GM23248 (cell line): ENCODE data around the gene SERPIND1. TPM values are rescaled to one million over a fixed set of nuclear protein-coding genes. Genes with fewer than 3 reads are reported as not detected.
"Not testable (repeated sequence)": the region's sequence is repeated elsewhere in the genome, so short reads cannot be mapped to it uniquely, and the experiment has no call there.

Experiments
- DNase-seq: peaks from one replicate; pipeline ENCODE4 v3.0.0-alpha.2; 2015
- H2AFZ ChIP-seq: fragments of 200-600 bp; sonication (generic); 2 replicates; pipeline ENCODE4 v1.6.1; 2016; ENCODE audit warnings: antibody characterized with exemption
- H3F3A ChIP-seq: fragments of 200-600 bp; sonication (generic); 2 replicates; pipeline ENCODE4 v1.6.1; 2016; ENCODE audit warnings: mild to moderate bottlenecking, antibody characterized with exemption, mixed run types; ENCODE audit not compliant: insufficient read depth
- H3K27ac ChIP-seq: fragments of 200-600 bp; sonication (generic); 2 replicates; pipeline ENCODE4 v1.5.1; 2016; ENCODE audit warnings: mild to moderate bottlenecking
- H3K27me3 ChIP-seq: fragments of 200-600 bp; sonication (generic); replicated peaks from 2 replicates; pipeline ENCODE4 v1.6.1; 2016; ENCODE audit warnings: mild to moderate bottlenecking; ENCODE audit not compliant: insufficient read depth
- H3K36me3 ChIP-seq: fragments of 200-600 bp; sonication (generic); 2 replicates; pipeline ENCODE4 v1.6.1; 2016; ENCODE audit warnings: low read depth, mild to moderate bottlenecking
- H3K4me1 ChIP-seq: fragments of 200-600 bp; sonication (generic); 2 replicates; pipeline ENCODE4 v1.6.1; 2016; ENCODE audit warnings: mild to moderate bottlenecking; ENCODE audit not compliant: insufficient read depth
- H3K4me2 ChIP-seq: fragments of 200-600 bp; sonication (generic); one replicate; pipeline ENCODE4 v1.6.1; 2016; ENCODE audit warnings: mild to moderate bottlenecking; ENCODE audit not compliant: unreplicated experiment
- H3K4me3 ChIP-seq: fragments of 200-600 bp; sonication (generic); 2 replicates; pipeline ENCODE4 v1.5.1; 2016; ENCODE audit warnings: mild to moderate bottlenecking
- H3K79me2 ChIP-seq: fragments of 200-600 bp; sonication (generic); 2 replicates; pipeline ENCODE4 v1.6.1; 2016; ENCODE audit warnings: mild to moderate bottlenecking; ENCODE audit not compliant: insufficient read depth
- H3K9ac ChIP-seq: fragments of 200-600 bp; sonication (generic); 2 replicates; pipeline ENCODE4 v1.6.1; 2016; ENCODE audit warnings: mild to moderate bottlenecking
- H3K9me2 ChIP-seq: fragments of 200-600 bp; sonication (generic); 2 replicates; pipeline ENCODE4 v1.6.1; 2016; ENCODE audit warnings: mixed run types, mild to moderate bottlenecking, moderate library complexity; ENCODE audit not compliant: insufficient read depth
- H3K9me3 ChIP-seq: fragments of 200-600 bp; sonication (generic); one replicate; pipeline ENCODE4 v1.6.1; 2017; ENCODE audit warnings: low read depth
- H4K20me1 ChIP-seq: fragments of 200-600 bp; sonication (generic); 2 replicates; pipeline ENCODE4 v1.6.0; 2016; ENCODE audit not compliant: insufficient read depth
- EZH2 ChIP-seq: fragments of 200-600 bp; sonication (generic); IDR thresholded peaks from 2 replicates; pipeline ENCODE4 v1.6.1; 2018; ENCODE audit warnings: antibody characterized with exemption, mild to moderate bottlenecking; ENCODE audit not compliant: insufficient read depth, poor library complexity, severe bottlenecking
- EZH2phosphoT487 ChIP-seq: fragments of 200-600 bp; sonication (generic); IDR thresholded peaks from 2 replicates; pipeline ENCODE4 v1.6.1; 2018; ENCODE audit warnings: antibody characterized with exemption, moderate library complexity, mild to moderate bottlenecking, low read depth; ENCODE audit not compliant: insufficient read depth
- WGBS, 2 experiments: methylation state at CpG; one replicate each; pipeline ENCODE4 v1.1.6; 2015 to 2017; ENCODE audit warnings: low lambda C conversion rate in 2 of 2, low coverage in 1 of 2; ENCODE audit errors: missing lambda C conversion rate in 2 of 2; 5-methylcytosine and 5-hydroxymethylcytosine counted together
- in situ Hi-C: fragments of 300-500 bp; cut with MboI; formaldehyde crosslinking; loops from 2 replicates; pipeline ENCODE4 v1.15.0; 2020
- polyA plus RNA-seq: library from polyadenylated mRNA; unstranded; fragments of >200 nt; fragmentation: Nextera tagmentation; extraction: Ambion mirVana; gene quantifications from 2 replicates; pipeline ENCODE4 v1.2.1, GENCODE V29; 2016
- total RNA-seq: library from RNA; depleted of rRNA; stranded (reverse); fragments of >200 nt; shearing (Covaris generic); gene quantifications from 2 replicates; pipeline ENCODE4 v1.2.3, GENCODE V29; 2014

SERPIND1 gene
- total and polyA plus RNA-seq, 2 experiments from 2014 or later, result 0.26 TPM; not detected in 1

- in situ Hi-C loops, result no loop called here
- no peak for TF ChIP-seq EZH2
- TF ChIP-seq EZH2phosphoT487, result no peak
- WGBS, 2 experiments, result 90 to 92% methylated on average over 10 of the region's 10 CpGs
Measured at GRCh38 chr22:20728523-20729190, 45.3 kb upstream of the SERPIND1 start.

GRCh38 chr22:20729194-20729593 is 44.7 kb upstream of the SERPIND1 start:
- no peaks in the 10 kb centered on the region for H3F3A ChIP-seq
- H2AFZ ChIP-seq, result no peak overlapping the region
- H3K9ac ChIP-seq, result no peak overlapping the region
- no peak overlapping the region for H3K27ac ChIP-seq
- in situ Hi-C loops, result no loop called here
- H3K9me3 ChIP-seq, result no peaks in the 10 kb centered on the region
- H3K27me3 ChIP-seq, result no peaks in the 10 kb centered on the region
- H3K9me2 ChIP-seq, result no peaks in the 10 kb centered on the region
- H3K36me3 ChIP-seq, result no peaks in the 10 kb centered on the region
- 91 to 97% methylated on average over 13 of the region's 13 CpGs for WGBS, 2 experiments
- no peak for DNase-seq
- TF ChIP-seq EZH2phosphoT487 (no peak), EZH2 (no peak)
- no peak overlapping the region for H3K4me3 ChIP-seq
- no peaks in the 10 kb centered on the region for H4K20me1 ChIP-seq
- no peaks in the 10 kb centered on the region for H3K79me2 ChIP-seq
- H3K4me2 ChIP-seq, result no peak overlapping the region
- no peaks in the 10 kb centered on the region for H3K4me1 ChIP-seq

More at GRCh38 chr22:20728523-20729190, 45.3 kb upstream of the SERPIND1 start:
- Histone ChIP-seq H3K4me1 (no peaks in the 10 kb centered on the region), H3K4me3 (no peak overlapping the region), H3K9ac (no peak overlapping the region), H3K36me3 (no peaks in the 10 kb centered on the region), H4K20me1 (no peaks in the 10 kb centered on the region), H3K79me2 (no peaks in the 10 kb centered on the region), H3K4me2 (no peak overlapping the region), H3K9me3 (no peaks in the 10 kb centered on the region), H3K27ac (no peak overlapping the region), H3F3A (no peaks in the 10 kb centered on the region), H3K27me3 (no peaks in the 10 kb centered on the region), H3K9me2 (no peaks in the 10 kb centered on the region), H2AFZ (no peak overlapping the region)
- DNase-seq, result no peak

- H3K4me3 ChIP-seq, H3K9me2 ChIP-seq, H3K27ac ChIP-seq, H3F3A ChIP-seq, H2AFZ ChIP-seq, DNase-seq, H3K79me2 ChIP-seq, H3K36me3 ChIP-seq, H3K9me3 ChIP-seq, H3K4me2 ChIP-seq, in situ Hi-C loops, H3K9ac ChIP-seq, H4K20me1 ChIP-seq, H3K4me1 ChIP-seq, H3K27me3 ChIP-seq: not testable (repeated sequence)
- WGBS, 2 experiments, result 87 to 98% methylated on average over 3 to 6 of the region's 8 CpGs
Measured at GRCh38 chr22:20732431-20732830, 41.5 kb upstream of the SERPIND1 start.

GRCh38 chr22:20735356-20736162 is 38.4 kb upstream of the SERPIND1 start:
- DNase-seq, H3K4me1 ChIP-seq, H3K27ac ChIP-seq, H3K9ac ChIP-seq, H3K36me3 ChIP-seq, H3K9me2 ChIP-seq, H3K79me2 ChIP-seq, H3K9me3 ChIP-seq, H3K27me3 ChIP-seq, H3K4me2 ChIP-seq, H2AFZ ChIP-seq, H3K4me3 ChIP-seq, H3F3A ChIP-seq, in situ Hi-C loops, H4K20me1 ChIP-seq: not testable (repeated sequence)
- WGBS, 2 experiments, result 89 to 95% methylated on average over 10 to 11 of the region's 15 CpGs

- H3F3A ChIP-seq, H3K4me3 ChIP-seq, H3K9me3 ChIP-seq, DNase-seq, H3K27me3 ChIP-seq, H3K4me1 ChIP-seq, H3K9ac ChIP-seq, H3K79me2 ChIP-seq, H2AFZ ChIP-seq, H3K9me2 ChIP-seq, H3K4me2 ChIP-seq, H4K20me1 ChIP-seq, H3K27ac ChIP-seq, H3K36me3 ChIP-seq, in situ Hi-C loops: not testable (repeated sequence)
- 98 to 100% methylated on average over 3 of the region's 3 CpGs for WGBS, 2 experiments
Measured at GRCh38 chr22:20736891-20737290, 37.0 kb upstream of the SERPIND1 start.
